HG02884 (cell line): ENCODE data around the gene ZBTB44.
"Not testable (repeated sequence)": the region's sequence is repeated elsewhere in the genome, so short reads cannot be mapped to it uniquely, and the experiment has no call there.

Experiments used
- ATAC-seq: cut with Tn5 transposase; IDR thresholded peaks from one replicate; pipeline ENCODE4 v1.9.1; 2021; ENCODE audit warnings: mild to moderate bottlenecking, moderate library complexity; ENCODE audit not compliant: unreplicated experiment

Gene ZBTB44

GRCh38 chr11:130313383-130314183, 1.1 kb downstream of the ZBTB44 start:
- no peak for ATAC-seq

GRCh38 chr11:130312046-130312445, 2.7 kb downstream of the ZBTB44 start:
- ATAC-seq = no peak

GRCh38 chr11:130310622-130311021, 4.1 kb downstream of the ZBTB44 start:
- ATAC-seq = no peak

DNA sequence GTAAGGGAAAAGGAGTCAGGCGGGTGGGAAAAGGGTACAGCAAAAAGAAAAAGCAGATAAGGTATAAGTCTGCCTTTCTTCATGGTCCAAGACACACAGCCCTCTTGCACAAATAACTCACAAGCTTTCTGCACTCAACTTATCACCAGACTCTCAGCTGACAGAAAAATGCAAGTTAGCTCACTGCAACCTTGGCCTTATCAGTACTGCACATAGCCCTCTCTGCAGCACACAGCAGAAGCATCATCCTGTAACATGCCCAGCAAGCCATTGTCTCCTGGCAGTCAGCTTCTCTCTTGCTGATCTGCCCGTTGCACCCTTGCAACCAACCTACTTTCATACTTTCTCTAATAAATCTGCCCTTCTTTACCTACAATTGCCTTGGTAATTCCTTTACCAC, 5.8 kb downstream of the ZBTB44 start:
- ATAC-seq = no peak

DNA sequence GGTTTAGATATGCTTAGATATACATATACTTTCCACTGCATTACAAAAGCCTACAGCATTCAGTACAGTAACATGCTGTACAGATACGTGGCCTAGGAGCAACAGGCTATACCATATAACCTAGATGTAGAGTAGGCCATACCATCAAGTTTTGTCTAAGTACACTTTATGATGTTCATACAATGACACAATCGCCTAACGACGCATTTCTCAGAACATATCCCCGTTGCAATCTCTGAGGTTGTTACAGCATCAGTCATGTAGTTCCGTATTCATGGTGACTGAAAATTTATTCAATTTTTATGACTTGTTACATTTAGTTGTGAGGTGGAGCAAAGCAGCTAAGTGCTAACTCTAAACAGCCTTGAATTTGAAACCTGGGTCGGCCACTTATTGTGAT, 6.7 kb downstream of the ZBTB44 start:
- ATAC-seq = no peak

DNA sequence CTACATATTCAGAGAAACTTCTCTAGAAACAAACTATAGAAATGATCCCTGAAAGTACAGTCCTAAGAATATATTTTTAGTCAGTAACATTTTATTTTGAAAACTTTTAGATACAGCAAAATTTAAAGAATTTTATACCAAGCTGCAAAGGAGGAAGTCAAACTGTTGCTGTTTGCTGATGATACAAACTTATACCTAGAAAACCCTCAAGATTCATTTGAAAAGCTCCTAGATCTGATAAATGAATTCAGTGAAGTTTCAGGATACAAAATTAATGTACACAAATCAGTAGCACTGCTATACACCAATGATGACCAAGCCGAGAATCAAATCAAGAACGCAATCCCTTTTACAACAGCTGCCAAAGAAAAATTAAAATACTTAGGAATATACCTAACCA, 10.1 kb downstream of the ZBTB44 start:
- ATAC-seq = no peak

DNA sequence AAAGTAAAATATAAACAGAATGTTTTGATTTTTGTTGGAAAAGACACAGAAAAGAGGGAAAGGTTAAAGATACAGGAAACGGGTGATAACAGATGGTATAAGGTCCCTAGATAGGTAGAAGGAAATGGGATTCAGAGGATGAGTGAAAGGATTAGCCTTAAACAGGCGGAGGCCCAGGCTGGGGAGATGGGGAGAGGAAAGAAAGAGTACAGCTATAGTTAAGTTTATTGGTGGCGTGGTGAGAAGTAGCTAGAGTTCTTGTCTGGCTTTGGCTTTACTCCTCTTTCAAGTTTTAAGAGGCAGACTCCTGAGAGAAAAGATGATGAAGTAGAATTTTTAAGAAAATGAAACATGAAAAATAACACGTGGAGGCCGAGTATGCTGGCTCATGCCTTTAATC, 13.7 kb downstream of the ZBTB44 start:
- peak; percentile 27 for ATAC-seq

GRCh38 chr11:130300567-130300966, 14.2 kb downstream of the ZBTB44 start:
- ATAC-seq = peak; percentile 70

GRCh38 chr11:130299978-130300377, 14.7 kb downstream of the ZBTB44 start:
- ATAC-seq = no peak

DNA sequence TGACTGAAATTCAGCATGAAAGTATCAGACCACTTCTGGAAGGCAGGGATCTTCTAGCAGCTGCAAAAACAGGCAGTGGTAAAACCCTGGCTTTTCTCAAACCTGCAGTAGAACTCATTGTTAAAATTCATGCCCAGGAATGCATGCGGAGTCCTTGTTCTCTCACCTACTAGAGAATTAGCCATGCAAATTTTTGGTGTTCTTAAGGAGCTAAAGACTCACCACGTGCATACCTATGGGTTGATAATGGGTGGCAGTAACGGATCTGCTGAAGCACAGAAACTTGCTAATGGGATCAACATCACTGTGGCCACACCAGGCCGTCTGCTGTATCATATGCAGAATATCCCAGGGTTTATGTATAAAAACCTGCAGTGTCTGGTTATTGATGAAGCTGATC, 19.1 kb downstream of the ZBTB44 start:
- ATAC-seq = no peak

GRCh38 chr11:130282111-130282510, 32.6 kb downstream of the ZBTB44 start:
- ATAC-seq = no peak

GRCh38 chr11:130281341-130281740, 33.4 kb downstream of the ZBTB44 start:
- ATAC-seq = not testable (repeated sequence)

- ATAC-seq = no peak
Observed at GRCh38 chr11:130279989-130280388, 34.7 kb downstream of the ZBTB44 start.

DNA sequence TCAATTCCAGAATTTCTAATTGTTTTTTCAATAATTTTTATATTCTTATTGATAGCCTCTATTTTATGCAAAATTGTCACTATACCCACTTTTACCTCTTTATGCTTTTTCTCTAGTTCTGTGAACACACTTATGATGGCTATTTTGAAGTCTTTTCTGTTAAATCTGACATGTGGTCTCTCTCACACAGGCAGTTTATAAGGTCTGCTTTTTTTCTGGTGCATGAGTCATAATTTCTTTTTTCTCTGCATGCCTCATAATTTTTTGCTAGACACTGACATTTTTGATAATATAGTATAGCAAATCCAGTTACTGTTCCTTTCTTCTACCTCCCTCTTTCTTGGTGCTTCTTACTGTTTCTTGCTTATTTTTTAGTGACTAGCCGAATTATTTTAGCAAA, 36.0 kb downstream of the ZBTB44 start:
- ATAC-seq = no peak

DNA sequence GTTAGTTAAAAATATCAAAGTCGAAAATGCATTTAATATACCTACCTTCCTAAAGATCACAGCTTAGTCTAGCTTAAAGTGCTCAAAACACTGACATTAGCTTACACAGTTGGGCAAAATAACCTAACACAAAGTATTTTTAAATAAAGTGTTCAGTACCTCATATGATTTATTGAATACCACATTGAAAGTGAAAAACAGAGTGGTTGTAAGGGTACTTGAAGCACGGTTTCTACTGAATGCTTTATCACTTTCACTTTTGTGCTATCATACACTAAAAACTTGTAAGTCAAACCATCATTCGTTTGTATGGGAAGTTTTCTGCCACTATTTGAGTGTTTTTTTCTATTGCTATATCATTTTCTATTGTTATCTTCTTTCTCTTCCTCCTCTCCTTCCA, 36.6 kb downstream of the ZBTB44 start:
- ATAC-seq = peak; percentile 57

GRCh38 chr11:130272336-130272735, 42.4 kb downstream of the ZBTB44 start:
- no peak for ATAC-seq

- ATAC-seq = peak; percentile 96
Observed at GRCh38 chr11:130269326-130269943, 45.3 kb downstream of the ZBTB44 start.

GRCh38 chr11:130263351-130263750, 51.4 kb downstream of the ZBTB44 start:
- no peak for ATAC-seq

DNA sequence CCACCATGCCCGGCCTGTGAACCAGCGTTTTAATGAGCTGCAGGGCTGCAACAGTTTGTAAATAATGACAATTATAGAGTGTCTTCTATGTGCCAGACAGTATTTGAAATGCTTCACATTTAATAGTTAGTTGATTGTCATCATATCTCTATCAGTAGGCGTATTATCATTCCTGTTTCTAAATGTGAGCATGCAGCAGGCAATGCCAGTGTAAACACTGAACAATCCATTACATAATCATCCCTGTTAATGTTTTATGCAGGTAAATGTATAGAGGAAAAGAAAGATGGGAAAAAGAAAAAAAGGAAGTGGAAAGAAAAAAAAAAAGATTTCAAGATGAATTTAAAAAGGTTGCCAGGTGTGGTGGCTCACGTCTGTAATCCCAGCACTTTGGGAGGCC, 52.3 kb downstream of the ZBTB44 start:
- no peak for ATAC-seq

DNA sequence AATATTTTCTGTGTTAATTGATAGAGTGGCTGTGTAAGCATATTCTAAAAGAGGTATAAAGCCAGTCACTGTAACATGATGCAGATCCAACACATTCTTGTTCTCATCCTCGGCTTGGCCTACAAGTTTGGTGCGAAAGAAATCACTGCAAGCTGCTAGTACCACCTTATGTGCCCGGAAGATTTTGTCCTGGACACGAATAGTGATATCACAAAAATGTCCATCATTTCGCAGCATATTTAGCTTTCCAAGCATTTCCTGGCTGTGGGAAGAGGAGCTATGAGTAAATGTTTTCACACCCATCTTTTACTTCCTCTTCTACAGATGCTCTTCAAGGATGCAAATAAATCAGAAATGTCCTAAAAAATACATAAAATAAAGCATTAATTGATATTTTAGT, 53.1 kb downstream of the ZBTB44 start:
- no peak for ATAC-seq

DNA sequence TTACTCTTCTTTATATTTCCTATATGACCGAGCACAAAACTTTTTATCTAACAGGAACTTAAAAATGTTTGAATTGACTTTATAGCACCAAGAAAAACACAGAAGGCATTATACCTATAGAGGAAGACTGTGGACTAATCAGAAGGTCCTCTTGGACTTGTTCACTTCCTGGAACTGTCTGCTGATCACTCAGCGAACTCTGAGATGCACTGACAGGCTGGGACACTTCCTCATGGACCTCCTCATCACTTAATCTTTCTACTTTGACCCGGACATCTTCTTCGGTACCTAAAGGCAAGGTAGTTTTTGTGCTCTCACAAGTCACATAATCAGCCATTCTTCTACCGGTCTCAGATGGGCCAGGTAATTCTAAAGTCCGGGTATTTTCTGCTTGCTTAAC, 54.0 kb downstream of the ZBTB44 start:
- ATAC-seq = no peak

- ATAC-seq = no peak
Observed at GRCh38 chr11:130260080-130260627, 54.6 kb downstream of the ZBTB44 start.
